ENCODE results near the gene CEP41.
"Not testable (repeated sequence)": the region's sequence is repeated elsewhere in the genome, so short reads cannot be mapped to it uniquely, and the experiment has no call there.

Gene CEP41

GRCh38 chr7:130454959-130455358 is 14.1 kb upstream of the CEP41 start:
- Histone ChIP-seq H3K27me3 (ENCODE audit: control insufficient read depth in 1 of 2, insufficient read depth in 2 of 2, low read length in 2 of 2) (no peaks in the 10 kb centered on the region), H3K4me3 (ENCODE audit: low read depth in 1 of 2, low read length in 2 of 2) (no peak overlapping the region), H3K9ac (ENCODE audit: low read length) (no peak overlapping the region), H3K27ac (ENCODE audit: low read depth, low read length) (no peak overlapping the region), H3K36me3 (ENCODE audit: insufficient read depth, low read length) (no peaks in the 10 kb centered on the region), H3K9me3 (ENCODE audit: low read length) (no peaks in the 10 kb centered on the region), H3K4me1 (ENCODE audit: insufficient read depth, low read length) (peaks cover 7% of the 10 kb centered on the region)

GRCh38 chr7:130452951-130453350 is 12.1 kb upstream of the CEP41 start:
- H3K27me3 ChIP-seq (ENCODE audit: control insufficient read depth in 1 of 2, insufficient read depth in 2 of 2, low read length in 2 of 2) = no peaks in the 10 kb centered on the region
- H3K9me3 ChIP-seq (ENCODE audit: low read length) = no peaks in the 10 kb centered on the region
- no peaks in the 10 kb centered on the region for H3K36me3 ChIP-seq (ENCODE audit: insufficient read depth, low read length)
- H3K4me1 ChIP-seq (ENCODE audit: insufficient read depth, low read length) = peaks cover 7% of the 10 kb centered on the region
- H3K4me3 ChIP-seq (ENCODE audit: low read depth in 1 of 2, low read length in 2 of 2) = no peak overlapping the region
- H3K27ac ChIP-seq (ENCODE audit: low read depth, low read length) = no peak overlapping the region
- no peak overlapping the region for H3K9ac ChIP-seq (ENCODE audit: low read length)

- not testable (repeated sequence) for H3K9ac ChIP-seq (ENCODE audit: low read length); H3K4me3 ChIP-seq (ENCODE audit: low read depth in 1 of 2, low read length in 2 of 2); H3K9me3 ChIP-seq (ENCODE audit: low read length); H3K27ac ChIP-seq (ENCODE audit: low read depth, low read length); H3K36me3 ChIP-seq (ENCODE audit: insufficient read depth, low read length); H3K4me1 ChIP-seq (ENCODE audit: insufficient read depth, low read length); H3K27me3 ChIP-seq (ENCODE audit: control insufficient read depth in 1 of 2, insufficient read depth in 2 of 2, low read length in 2 of 2)
These were observed 10.5 kb upstream of the CEP41 start for GRCh38 chr7:130451344-130451743.

GRCh38 chr7:130446259-130446658 is 5.4 kb upstream of the CEP41 start:
- peaks cover 13% of the 10 kb centered on the region for H3K4me1 ChIP-seq (ENCODE audit: insufficient read depth, low read length)
- no peak overlapping the region for H3K9ac ChIP-seq (ENCODE audit: low read length)
- H3K27me3 ChIP-seq (ENCODE audit: control insufficient read depth in 1 of 2, insufficient read depth in 2 of 2, low read length in 2 of 2) = no peaks in the 10 kb centered on the region
- H3K4me3 ChIP-seq (ENCODE audit: low read depth in 1 of 2, low read length in 2 of 2) = no peak overlapping the region
- no peaks in the 10 kb centered on the region for H3K9me3 ChIP-seq (ENCODE audit: low read length)
- H3K27ac ChIP-seq (ENCODE audit: low read depth, low read length) = no peak overlapping the region
- H3K36me3 ChIP-seq (ENCODE audit: insufficient read depth, low read length) = no peaks in the 10 kb centered on the region

- Histone ChIP-seq H3K4me3 (ENCODE audit: low read depth in 1 of 2, low read length in 2 of 2) (no peak overlapping the region), H3K4me1 (ENCODE audit: insufficient read depth, low read length) (peaks cover 14% of the 10 kb centered on the region), H3K9me3 (ENCODE audit: low read length) (no peaks in the 10 kb centered on the region), H3K36me3 (ENCODE audit: insufficient read depth, low read length) (no peaks in the 10 kb centered on the region), H3K27ac (ENCODE audit: low read depth, low read length) (no peak overlapping the region), H3K9ac (ENCODE audit: low read length) (no peak overlapping the region), H3K27me3 (ENCODE audit: control insufficient read depth in 1 of 2, insufficient read depth in 2 of 2, low read length in 2 of 2) (no peaks in the 10 kb centered on the region)
These were observed 4.1 kb upstream of the CEP41 start for GRCh38 chr7:130444751-130445407.

- no peaks in the 10 kb centered on the region for H3K27me3 ChIP-seq (ENCODE audit: control insufficient read depth in 1 of 2, insufficient read depth in 2 of 2, low read length in 2 of 2)
- H3K4me3 ChIP-seq (ENCODE audit: low read depth in 1 of 2, low read length in 2 of 2) = no peak overlapping the region
- peaks cover 14% of the 10 kb centered on the region for H3K4me1 ChIP-seq (ENCODE audit: insufficient read depth, low read length)
- H3K27ac ChIP-seq (ENCODE audit: low read depth, low read length) = no peak overlapping the region
- no peaks in the 10 kb centered on the region for H3K36me3 ChIP-seq (ENCODE audit: insufficient read depth, low read length)
- H3K9me3 ChIP-seq (ENCODE audit: low read length) = no peaks in the 10 kb centered on the region
- no peak overlapping the region for H3K9ac ChIP-seq (ENCODE audit: low read length)
These were observed 3.4 kb upstream of the CEP41 start for GRCh38 chr7:130444234-130444633.

GRCh38 chr7:130442601-130443000 is 1.8 kb upstream of the CEP41 start:
- H3K27ac ChIP-seq (ENCODE audit: low read depth, low read length) = no peak overlapping the region
- peaks cover 14% of the 10 kb centered on the region for H3K4me1 ChIP-seq (ENCODE audit: insufficient read depth, low read length)
- H3K9me3 ChIP-seq (ENCODE audit: low read length) = no peaks in the 10 kb centered on the region
- H3K27me3 ChIP-seq (ENCODE audit: control insufficient read depth in 1 of 2, insufficient read depth in 2 of 2, low read length in 2 of 2) = no peaks in the 10 kb centered on the region
- no peak overlapping the region for H3K9ac ChIP-seq (ENCODE audit: low read length)
- no peaks in the 10 kb centered on the region for H3K36me3 ChIP-seq (ENCODE audit: insufficient read depth, low read length)
- H3K4me3 ChIP-seq (ENCODE audit: low read depth in 1 of 2, low read length in 2 of 2) = no peak overlapping the region

- Histone ChIP-seq H3K27ac (ENCODE audit: low read depth, low read length) (peak overlapping the region; percentile 6), H3K36me3 (ENCODE audit: insufficient read depth, low read length) (no peaks in the 10 kb centered on the region), H3K9ac (ENCODE audit: low read length) (peak overlapping the region; percentile 29), H3K9me3 (ENCODE audit: low read length) (no peaks in the 10 kb centered on the region), H3K4me3 (ENCODE audit: low read depth in 1 of 2, low read length in 2 of 2) (peak overlapping the region; percentile 24 to 82), H3K4me1 (ENCODE audit: insufficient read depth, low read length) (peaks cover 14% of the 10 kb centered on the region), H3K27me3 (ENCODE audit: control insufficient read depth in 1 of 2, insufficient read depth in 2 of 2, low read length in 2 of 2) (no peaks in the 10 kb centered on the region)
These were observed 623 bp upstream of the CEP41 start for GRCh38 chr7:130441408-130441869.

GRCh38 chr7:130436253-130436652 is 4.6 kb downstream of the CEP41 start:
- Histone ChIP-seq H3K4me1 (ENCODE audit: insufficient read depth, low read length) (peaks cover 3% of the 10 kb centered on the region), H3K27me3 (ENCODE audit: control insufficient read depth in 1 of 2, insufficient read depth in 2 of 2, low read length in 2 of 2) (no peaks in the 10 kb centered on the region), H3K4me3 (ENCODE audit: low read depth in 1 of 2, low read length in 2 of 2) (no peak overlapping the region), H3K9me3 (ENCODE audit: low read length) (no peaks in the 10 kb centered on the region), H3K36me3 (ENCODE audit: insufficient read depth, low read length) (no peaks in the 10 kb centered on the region), H3K27ac (ENCODE audit: low read depth, low read length) (no peak overlapping the region), H3K9ac (ENCODE audit: low read length) (no peak overlapping the region)

GRCh38 chr7:130435311-130435854 is 5.4 kb downstream of the CEP41 start:
- H3K4me1 ChIP-seq (ENCODE audit: insufficient read depth, low read length) = peaks cover 5% of the 10 kb centered on the region
- no peak overlapping the region for H3K9ac ChIP-seq (ENCODE audit: low read length)
- no peak overlapping the region for H3K27ac ChIP-seq (ENCODE audit: low read depth, low read length)
- H3K27me3 ChIP-seq (ENCODE audit: control insufficient read depth in 1 of 2, insufficient read depth in 2 of 2, low read length in 2 of 2) = no peaks in the 10 kb centered on the region
- H3K36me3 ChIP-seq (ENCODE audit: insufficient read depth, low read length) = no peaks in the 10 kb centered on the region
- no peak overlapping the region for H3K4me3 ChIP-seq (ENCODE audit: low read depth in 1 of 2, low read length in 2 of 2)
- H3K9me3 ChIP-seq (ENCODE audit: low read length) = no peaks in the 10 kb centered on the region

GRCh38 chr7:130433301-130433700 is 7.5 kb downstream of the CEP41 start:
- Histone ChIP-seq H3K27ac (ENCODE audit: low read depth, low read length) (no peak overlapping the region), H3K27me3 (ENCODE audit: control insufficient read depth in 1 of 2, insufficient read depth in 2 of 2, low read length in 2 of 2) (no peaks in the 10 kb centered on the region), H3K4me1 (ENCODE audit: insufficient read depth, low read length) (peaks cover 10% of the 10 kb centered on the region), H3K4me3 (ENCODE audit: low read depth in 1 of 2, low read length in 2 of 2) (no peak overlapping the region), H3K36me3 (ENCODE audit: insufficient read depth, low read length) (no peaks in the 10 kb centered on the region), H3K9ac (ENCODE audit: low read length) (no peak overlapping the region), H3K9me3 (ENCODE audit: low read length) (no peaks in the 10 kb centered on the region)

- Histone ChIP-seq H3K9me3 (ENCODE audit: low read length) (no peaks in the 10 kb centered on the region), H3K9ac (ENCODE audit: low read length) (no peak overlapping the region), H3K27me3 (ENCODE audit: control insufficient read depth in 1 of 2, insufficient read depth in 2 of 2, low read length in 2 of 2) (no peaks in the 10 kb centered on the region), H3K4me1 (ENCODE audit: insufficient read depth, low read length) (peaks cover 10% of the 10 kb centered on the region), H3K36me3 (ENCODE audit: insufficient read depth, low read length) (no peaks in the 10 kb centered on the region), H3K27ac (ENCODE audit: low read depth, low read length) (no peak overlapping the region), H3K4me3 (ENCODE audit: low read depth in 1 of 2, low read length in 2 of 2) (no peak overlapping the region)
These were observed 7.9 kb downstream of the CEP41 start for GRCh38 chr7:130432886-130433285.

Data from muscle layer of colon (tissue), 2 donors.